H9 (cell line): Measurements from ENCODE around the gene S100P. TPM values are rescaled to one million over a fixed set of nuclear protein-coding genes. Genes with fewer than 3 reads are reported as not detected.

Experiments
- DNase-seq: peaks from one replicate; pipeline ENCODE4 v3.0.0-alpha.2; 2017
- H2AFZ ChIP-seq: one replicate; pipeline ENCODE4 v1.6.1; 2013; ENCODE audit warnings: mild to moderate bottlenecking, low read length, control low read depth, moderate library complexity
- H2AK5ac ChIP-seq: 2 replicates; pipeline ENCODE4 v1.6.1; 2013; ENCODE audit warnings: low read length, control low read depth, mixed read lengths; ENCODE audit not compliant: insufficient read length
- H2BK120ac ChIP-seq: one replicate; pipeline ENCODE4 v1.6.1; 2013; ENCODE audit warnings: low read depth, mild to moderate bottlenecking, low read length, control low read depth, inconsistent platforms; ENCODE audit not compliant: poor library complexity, severe bottlenecking
- H2BK12ac ChIP-seq: 2 replicates; pipeline ENCODE4 v1.6.1; 2013; ENCODE audit warnings: low read length, control low read depth, mixed read lengths, low read depth; ENCODE audit not compliant: insufficient read length
- H2BK15ac ChIP-seq: 2 replicates; pipeline ENCODE4 v1.6.1; 2013; ENCODE audit warnings: low read depth, low read length, control low read depth
- H2BK20ac ChIP-seq: one replicate; pipeline ENCODE4 v1.6.1; 2013; ENCODE audit warnings: low read depth, mild to moderate bottlenecking, low read length, control low read depth, inconsistent platforms; ENCODE audit not compliant: poor library complexity, severe bottlenecking
- H2BK5ac ChIP-seq: 2 replicates; pipeline ENCODE4 v1.6.1; 2013; ENCODE audit warnings: low read length, control low read depth, mixed read lengths; ENCODE audit not compliant: insufficient read length
- H3K14ac ChIP-seq: 2 replicates; pipeline ENCODE4 v1.6.1; 2013; ENCODE audit warnings: low read length, control low read depth; ENCODE audit not compliant: insufficient read depth
- H3K18ac ChIP-seq: 2 replicates; pipeline ENCODE4 v1.6.1; 2013; ENCODE audit warnings: low read depth, mild to moderate bottlenecking, mixed read lengths, low read length, control low read depth; ENCODE audit not compliant: insufficient read length
- H3K23ac ChIP-seq: 2 replicates; pipeline ENCODE4 v1.6.1; 2013; ENCODE audit warnings: low read length, control low read depth, mixed read lengths, low read depth; ENCODE audit not compliant: insufficient read length
- H3K23me2 ChIP-seq: 2 replicates; pipeline ENCODE4 v1.6.1; 2013; ENCODE audit warnings: low read depth, mild to moderate bottlenecking, mixed read lengths, low read length, control low read depth; ENCODE audit not compliant: insufficient read length, poor library complexity, severe bottlenecking
- H3K27ac ChIP-seq: 2 replicates; pipeline ENCODE4 v1.5.1; 2013; ENCODE audit warnings: low read length, control low read depth, mixed read lengths, low read depth; ENCODE audit not compliant: insufficient read length
- H3K27me3 ChIP-seq: 2 replicates; pipeline ENCODE4 v1.6.1; 2013; ENCODE audit warnings: low read length, control low read depth, inconsistent platforms; ENCODE audit not compliant: insufficient read depth
- H3K4ac ChIP-seq: 2 replicates; pipeline ENCODE4 v1.6.1; 2013; ENCODE audit warnings: low read depth, mild to moderate bottlenecking, control low read depth, inconsistent platforms, low read length, moderate library complexity
- H3K4me1 ChIP-seq: 2 replicates; pipeline ENCODE4 v1.6.1; 2013; ENCODE audit warnings: low read length, control low read depth, inconsistent platforms; ENCODE audit not compliant: insufficient read depth
- H3K4me2 ChIP-seq: 2 replicates; pipeline ENCODE4 v1.6.1; 2013; ENCODE audit warnings: low read length, control low read depth, mixed read lengths; ENCODE audit not compliant: insufficient read length, insufficient read depth
- H3K56ac ChIP-seq: 2 replicates; pipeline ENCODE4 v1.6.1; 2013; ENCODE audit warnings: low read depth, mild to moderate bottlenecking, mixed read lengths, low read length, control low read depth; ENCODE audit not compliant: insufficient read length
- H3K79me1 ChIP-seq: 2 replicates; pipeline ENCODE4 v1.6.1; 2013; ENCODE audit warnings: low read depth, mild to moderate bottlenecking, moderate library complexity, low read length, control low read depth, inconsistent platforms; ENCODE audit not compliant: insufficient read depth, poor library complexity, severe bottlenecking
- H3K79me2 ChIP-seq: 2 replicates; pipeline ENCODE4 v1.6.1; 2013; ENCODE audit warnings: low read length, control low read depth, inconsistent platforms; ENCODE audit not compliant: insufficient read depth
- H3K9ac ChIP-seq: 2 replicates; pipeline ENCODE4 v1.6.1; 2013; ENCODE audit warnings: low read length, control low read depth, mixed read lengths; ENCODE audit not compliant: insufficient read length; ENCODE audit errors: extremely low read depth
- H3K9me3 ChIP-seq: one replicate; pipeline ENCODE4 v1.6.1; 2013; ENCODE audit warnings: low read depth, low read length, inconsistent platforms; ENCODE audit not compliant: control insufficient read depth
- H3T11ph ChIP-seq: one replicate; pipeline ENCODE4 v1.6.1; 2013; ENCODE audit warnings: mild to moderate bottlenecking, low read length, control low read depth, inconsistent platforms
- H4K20me1 ChIP-seq: one replicate; pipeline ENCODE4 v1.6.1; 2013; ENCODE audit not compliant: control insufficient read depth, insufficient read length, insufficient read depth
- H4K5ac ChIP-seq: 2 replicates; pipeline ENCODE4 v1.6.1; 2013; ENCODE audit warnings: low read depth, mild to moderate bottlenecking, mixed read lengths, low read length, control low read depth; ENCODE audit not compliant: insufficient read length
- H4K8ac ChIP-seq: replicated peaks from 2 replicates; pipeline ENCODE4 v1.6.1; 2013; ENCODE audit warnings: low read length, control low read depth, mixed read lengths, low read depth; ENCODE audit not compliant: insufficient read length
- H4K91ac ChIP-seq: 2 replicates; pipeline ENCODE4 v1.6.1; 2013; ENCODE audit warnings: low read depth, mild to moderate bottlenecking, moderate library complexity, mixed read lengths, low read length, control low read depth; ENCODE audit not compliant: insufficient read length
- H3K27ac Mint-ChIP-seq, 3 experiments: 2 replicates in 2 of 3; 3 replicates in 1 of 3; pipeline ENCODE4 v1.8.0; 2020 to 2021; ENCODE audit warnings: mixed read lengths in 3 of 3, mild to moderate bottlenecking in 1 of 3, moderate library complexity in 1 of 3
- H3K27me3 Mint-ChIP-seq: 2 replicates; pipeline ENCODE4 v1.8.0; 2021; ENCODE audit warnings: low read depth, mild to moderate bottlenecking, moderate library complexity, mixed read lengths
- H3K36me3 Mint-ChIP-seq, 3 experiments: 2 replicates in 2 of 3; 3 replicates in 1 of 3; pipeline ENCODE4 v1.8.0; 2020 to 2021; ENCODE audit warnings: low read depth in 3 of 3, mixed read lengths in 3 of 3; ENCODE audit not compliant: insufficient read depth in 1 of 3
- H3K4me1 Mint-ChIP-seq, 2 experiments: 2 replicates each; pipeline ENCODE4 v1.8.0; 2020; ENCODE audit warnings: mixed read lengths in 2 of 2
- H3K4me3 Mint-ChIP-seq, 2 experiments: 2 replicates in 1 of 2; 3 replicates in 1 of 2; pipeline ENCODE4 v1.8.0; 2020 to 2021; ENCODE audit warnings: mild to moderate bottlenecking in 2 of 2, mixed read lengths in 2 of 2, moderate library complexity in 1 of 2
- H3K9me3 Mint-ChIP-seq, 2 experiments: 2 replicates in 1 of 2; 3 replicates in 1 of 2; pipeline ENCODE4 v1.8.0; 2020; ENCODE audit warnings: mild to moderate bottlenecking in 2 of 2, mixed read lengths in 2 of 2, moderate library complexity in 1 of 2
- CTCF ChIP-seq: fragments of 200-600 bp; sonication (generic); conservative IDR thresholded peaks from 3 replicates; pipeline ENCODE4 v1.8.0; 2021; ENCODE audit warnings: antibody characterized with exemption, mild to moderate bottlenecking
- WGBS: extraction: QIAGEN DNeasy Blood & Tissue Kit; methylation state at CpG from one replicate; pipeline ENCODE4 v1.1.7; 2013; ENCODE audit warnings: missing lambda C conversion rate, low lambda C conversion rate, mixed read lengths; ENCODE audit not compliant: insufficient read length; ENCODE audit errors: extremely low coverage; 5-methylcytosine and 5-hydroxymethylcytosine counted together
- total RNA-seq: library from RNA; stranded (reverse); gene quantifications from 2 replicates; pipeline ENCODE4 v1.2.1, GENCODE V29; 2021

Gene S100P
- total RNA-seq, 1 experiment from 2014 or later, result not detected

DNA sequence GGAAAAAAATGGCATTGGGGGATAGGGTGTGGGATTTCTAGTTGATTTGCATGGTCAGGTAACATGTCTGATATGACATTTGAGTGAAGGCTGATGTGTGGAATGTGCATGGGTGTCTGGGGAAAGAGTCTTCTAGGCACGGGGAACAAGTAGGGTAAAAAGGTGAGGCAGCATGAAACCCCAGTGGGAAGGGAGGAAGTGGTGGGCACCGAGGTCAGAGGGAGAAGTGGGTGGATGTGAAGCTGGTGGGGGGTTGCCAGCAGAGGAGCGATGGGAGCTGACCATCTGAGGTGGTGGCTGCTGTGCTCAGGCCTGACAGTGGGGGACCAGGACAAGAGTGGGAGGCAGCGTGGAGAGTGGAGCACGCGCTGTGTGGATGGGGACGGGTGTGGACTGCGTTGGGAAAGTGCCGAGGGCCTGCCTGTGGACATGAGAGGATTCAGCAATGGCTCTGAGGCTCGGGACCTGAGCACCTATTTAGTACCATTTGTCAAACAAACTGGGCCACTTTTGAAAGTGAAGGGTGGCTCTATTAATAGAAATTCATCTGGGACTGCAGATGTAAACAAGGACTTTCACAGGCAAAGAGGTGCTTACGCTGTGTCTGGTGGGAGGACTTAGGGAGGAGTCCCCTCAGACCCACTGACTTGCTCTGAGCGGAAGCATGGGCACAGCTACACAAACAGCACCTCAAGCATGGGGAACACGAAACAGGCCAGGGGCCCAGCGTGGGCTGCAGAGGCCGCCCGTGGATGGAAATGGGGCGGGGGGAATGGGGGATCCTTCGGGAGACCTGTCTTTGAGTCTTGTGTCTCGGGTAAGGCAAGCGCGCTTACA is 16.7 kb upstream of the S100P start:
- peaks cover 6% of the 10 kb centered on the region in 2 experiments; a peak in 3 of 5 replicates for H3K9me3 Mint-ChIP-seq
- peak overlapping the region; percentile 90 to 94 for H3K4me3 Mint-ChIP-seq
- no peak overlapping the region for H3K4me2 ChIP-seq

More for the DNA sequence above, 16.7 kb upstream of the S100P start:
- Histone ChIP-seq H3K27ac (no peak overlapping the region), H3K23me2 (peaks cover 5% of the 10 kb centered on the region), H3K79me2 (peaks cover 12% of the 10 kb centered on the region; the same call in 1 of the 2 replicates), H2BK12ac (no peak overlapping the region), H3K27me3 (no peaks in the 10 kb centered on the region; the same call in 1 of the 2 replicates), H2AFZ (no peak overlapping the region), H2AK5ac (no peak overlapping the region), H4K91ac (no peak overlapping the region), H4K20me1 (no peaks in the 10 kb centered on the region), H3K14ac (no peak overlapping the region), H3K4me1 (peaks cover 5% of the 10 kb centered on the region), H4K5ac (no peak overlapping the region), H2BK120ac (no peak overlapping the region), H2BK5ac (no peak overlapping the region), H2BK20ac (no peak overlapping the region), H3K79me1 (peaks cover 6% of the 10 kb centered on the region), H3K18ac (no peak overlapping the region), H3K56ac (no peak overlapping the region), H2BK15ac (no peak overlapping the region), H3K23ac (no peak overlapping the region), H4K8ac (no peak overlapping the region), H3K4ac (no peak overlapping the region), H3K9me3 (no peaks in the 10 kb centered on the region), H3T11ph (no peak overlapping the region), H3K9ac (no peak overlapping the region)
- no peak for TF ChIP-seq CTCF
- peaks cover 31 to 36% (median 32%) of the 10 kb centered on the region in 3 experiments for H3K36me3 Mint-ChIP-seq
- H3K27me3 Mint-ChIP-seq, result peaks cover 15% of the 10 kb centered on the region
- no CpG with 5 or more reads among the region's 21 CpGs for WGBS
- no peak overlapping the region; a peak in 1 of 7 replicates for H3K27ac Mint-ChIP-seq
- DNase-seq, result no peak
- peaks cover 29 to 33% of the 10 kb centered on the region in 2 experiments for H3K4me1 Mint-ChIP-seq
